ENCODE data around the gene TLL2. TPM values are rescaled to one million over a fixed set of nuclear protein-coding genes. Genes with fewer than 3 reads are reported as not detected.

Gene TLL2
- total RNA-seq, 1 experiment from 2014 or later: 0.11 TPM

DNA sequence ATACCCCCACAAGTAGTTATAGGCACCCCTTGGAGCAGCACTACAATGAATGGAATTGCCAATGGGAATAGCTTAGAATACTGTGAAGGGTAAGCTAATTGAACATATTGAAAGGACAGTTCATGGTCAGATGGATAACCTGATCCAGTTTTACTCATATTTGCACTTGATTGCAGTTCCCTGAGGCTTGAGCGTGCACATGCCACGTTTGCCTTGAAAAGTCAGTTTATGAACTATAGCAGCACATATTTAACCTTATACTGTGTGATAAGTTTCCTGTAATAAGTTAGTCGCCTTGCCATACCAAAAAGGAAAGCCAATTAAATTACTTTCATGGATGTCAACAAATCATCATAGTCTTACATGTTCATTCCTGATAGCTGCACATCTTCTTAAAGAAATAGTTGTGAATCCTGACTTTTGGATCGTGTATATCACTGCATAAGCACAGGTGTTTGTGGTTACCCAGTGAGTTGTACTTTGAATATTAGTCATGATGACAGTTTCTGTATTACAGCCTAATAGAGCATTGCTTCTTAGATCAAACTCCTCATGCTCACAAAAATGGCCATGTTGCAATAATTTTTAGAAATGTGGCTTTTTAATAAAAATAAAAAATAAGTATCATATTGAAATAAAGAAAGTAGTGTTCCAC is 187.9 kb downstream of the TLL2 start:
- in situ Hi-C loops (cut with HindIII; ENCODE audit: low pct_unique_long_range_greater_than_20kb, low sequenced_read_pairs): no loop called here
- DNase-seq (ENCODE audit: low read depth, low spot score): no peak

DNA sequence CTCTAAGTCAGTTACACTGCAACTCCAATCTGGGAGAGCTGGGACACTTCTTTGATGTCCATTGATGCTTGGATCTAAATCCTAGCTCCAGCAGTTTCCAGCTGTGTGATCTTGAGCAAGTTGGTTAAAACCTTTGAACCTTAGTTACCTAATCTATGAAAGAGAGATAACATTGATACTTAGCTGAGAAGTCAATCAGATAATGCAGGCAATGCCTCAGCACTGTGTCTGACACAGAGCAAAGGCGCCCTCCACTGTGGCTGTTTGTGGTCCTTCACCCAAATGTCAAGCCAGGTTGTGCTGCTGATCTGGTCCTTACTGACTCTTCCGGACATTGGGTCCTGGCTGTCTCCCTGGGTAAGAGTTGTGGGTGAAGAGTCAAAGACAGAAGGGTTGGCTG is 189.3 kb downstream of the TLL2 start:
- DNase-seq (ENCODE audit: low read depth, low spot score): no peak
- in situ Hi-C loops (cut with HindIII; ENCODE audit: low pct_unique_long_range_greater_than_20kb, low sequenced_read_pairs): no loop called here

DNA sequence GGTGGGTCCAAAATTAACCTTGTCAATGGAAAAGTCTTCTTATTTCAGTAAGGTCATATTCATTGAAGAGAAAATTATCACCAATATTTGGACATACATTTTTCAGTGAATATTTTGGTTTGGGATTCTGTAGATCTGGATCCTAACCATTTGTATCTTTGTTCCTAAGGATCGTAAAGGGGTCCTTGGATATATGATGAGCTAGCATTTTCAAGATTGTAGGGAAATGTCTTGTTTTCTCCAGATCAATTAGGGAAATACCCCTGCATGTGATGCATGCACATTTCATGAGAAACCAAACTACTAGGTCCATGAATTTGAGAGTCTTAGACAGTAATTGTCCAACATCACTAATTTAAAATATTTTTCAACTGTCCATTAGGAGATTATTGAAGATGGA is 191.5 kb downstream of the TLL2 start:
- in situ Hi-C loops (cut with HindIII; ENCODE audit: low pct_unique_long_range_greater_than_20kb, low sequenced_read_pairs): no loop called here
- no peak for DNase-seq (ENCODE audit: low read depth, low spot score)

DNA sequence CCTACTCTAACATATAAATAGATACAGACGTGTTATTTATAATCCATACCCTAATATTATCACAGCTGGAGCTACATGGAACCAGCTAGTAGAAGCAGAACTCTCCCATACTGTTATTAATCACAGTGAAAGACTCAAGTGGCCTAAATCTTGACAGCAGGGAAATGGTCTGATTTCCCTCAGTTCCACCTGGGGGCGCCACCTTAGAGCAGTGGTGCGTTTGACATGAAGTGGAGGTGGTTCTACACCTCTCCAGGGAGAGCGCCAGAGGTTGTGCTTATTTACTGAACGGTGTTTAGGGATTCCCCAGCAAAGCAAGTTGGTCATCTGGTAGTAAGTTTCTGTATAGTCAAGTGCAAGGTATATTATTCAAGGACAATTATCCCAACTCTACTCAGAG is 191.9 kb downstream of the TLL2 start:
- no peak for DNase-seq (ENCODE audit: low read depth, low spot score)
- in situ Hi-C loops (cut with HindIII; ENCODE audit: low pct_unique_long_range_greater_than_20kb, low sequenced_read_pairs): no loop called here

DNA sequence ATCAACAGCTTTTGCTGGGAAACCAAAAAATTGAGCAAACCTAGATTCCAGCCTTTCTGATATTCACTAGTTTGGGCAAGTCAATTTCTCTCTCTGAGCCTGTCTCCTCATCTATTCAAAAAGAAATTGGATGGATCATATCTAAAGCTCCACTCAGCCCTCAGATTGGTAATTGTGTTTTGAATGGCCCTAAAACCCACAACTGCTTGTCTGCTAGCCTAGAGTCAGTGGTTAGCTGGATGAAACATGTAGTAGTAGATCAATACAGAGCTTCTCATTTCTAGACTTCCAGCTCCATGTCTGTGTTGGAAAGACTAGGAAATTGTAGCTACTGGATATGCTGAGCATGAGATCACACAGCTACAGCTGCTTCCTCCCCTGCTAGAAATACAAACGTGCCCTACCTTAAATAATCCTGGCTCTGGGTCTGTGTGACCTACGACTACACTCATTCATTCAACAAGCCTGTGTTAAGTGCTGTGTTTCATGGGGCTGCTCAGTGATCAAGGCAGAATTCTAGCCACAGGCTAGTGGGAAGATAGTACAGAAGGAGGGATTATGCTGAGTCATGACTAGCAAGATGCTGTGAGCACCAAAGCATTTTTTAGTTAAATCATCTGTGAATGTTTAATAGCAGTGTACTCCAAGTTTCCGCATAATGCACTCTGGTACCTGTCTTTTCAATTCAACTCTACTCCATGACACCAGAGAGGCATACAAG is 193.8 kb downstream of the TLL2 start:
- no peak for DNase-seq (ENCODE audit: low read depth, low spot score)
- in situ Hi-C loops (cut with HindIII; ENCODE audit: low pct_unique_long_range_greater_than_20kb, low sequenced_read_pairs): no loop called here

DNA sequence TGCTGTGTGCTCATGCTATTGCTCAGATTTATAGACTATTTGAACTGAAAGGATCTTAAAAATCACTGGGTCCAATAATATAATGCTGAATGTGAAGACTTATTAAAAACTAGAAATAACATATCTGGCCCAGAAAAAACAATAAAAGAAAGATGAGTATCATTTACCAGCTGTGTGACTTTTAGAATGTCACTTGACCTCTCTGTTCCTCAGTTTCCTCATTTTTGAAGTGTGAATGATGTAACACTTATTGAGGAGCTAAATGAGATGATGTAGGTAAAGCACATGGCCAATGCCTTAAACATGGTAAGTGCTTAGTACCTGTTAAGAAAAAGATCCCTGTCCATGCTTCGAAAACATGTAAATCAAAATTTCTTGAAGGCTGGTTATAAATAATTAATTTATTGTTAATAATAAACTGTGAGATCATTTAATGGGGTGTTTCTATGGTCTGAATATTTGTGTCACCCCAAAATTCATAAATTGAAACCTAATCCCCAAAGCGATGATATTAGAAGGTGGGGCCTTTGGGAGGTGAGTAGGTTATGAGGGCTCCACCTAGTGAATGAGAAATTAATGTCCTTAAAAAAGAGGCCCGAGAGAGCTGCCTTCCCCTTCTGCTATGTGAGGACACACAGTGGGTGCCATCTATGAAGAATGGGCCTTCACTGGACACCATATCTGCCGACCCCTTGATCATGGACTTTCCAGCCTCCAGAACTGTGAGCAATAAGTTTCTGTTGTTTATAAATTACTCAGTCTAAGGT is 196.5 kb downstream of the TLL2 start:
- in situ Hi-C loops (cut with HindIII; ENCODE audit: low pct_unique_long_range_greater_than_20kb, low sequenced_read_pairs): no loop called here
- no peak for DNase-seq (ENCODE audit: low read depth, low spot score)

Other genes with a start within 250 kb of the TLL2 start
- gene BLNK, start 242.4 kb downstream of the TLL2 start, total RNA-seq (2014; rRNA removed; shearing (Covaris generic)): not detected in 2 replicates
- not detected in 2 replicates for gene DNTT, start 209.5 kb downstream of the TLL2 start, total RNA-seq (2014; rRNA removed; shearing (Covaris generic))
- not detected in 2 replicates for gene OPALIN, start 154.9 kb downstream of the TLL2 start, total RNA-seq (2014; rRNA removed; shearing (Covaris generic))
- 47.1 and 54.6 TPM in 2 replicates for gene TM9SF3, start 73.1 kb upstream of the TLL2 start, total RNA-seq (2014; rRNA removed; shearing (Covaris generic))
- gene PIK3AP1, start 206.6 kb upstream of the TLL2 start, total RNA-seq (2014; rRNA removed; shearing (Covaris generic)): 0.13 and 0.32 TPM in 2 replicates